Sigmoid colon (tissue), 4 donors: Measurements from ENCODE around the gene SIGLEC12.

Source experiments
- CTCF ChIP-seq, 4 experiments: fragments of 450-650 bp in 3 of 4; fragments of 200-600 bp in 1 of 4; IDR thresholded peaks; one replicate each; pipeline ENCODE4 v1.5.1; 2016 to 2019; ENCODE audit warnings: antibody characterized with exemption in 4 of 4, mild to moderate bottlenecking in 3 of 4, moderate library complexity in 2 of 4
- POLR2A ChIP-seq, 2 donors: fragments of 450-650 bp; IDR thresholded peaks; one replicate each; pipeline ENCODE4 v1.6.1; 2016; ENCODE audit warnings: antibody characterized with exemption in 2 of 2, mild to moderate bottlenecking in 2 of 2, moderate library complexity in 2 of 2
- POLR2AphosphoS5 ChIP-seq, 4 donors: sonication (generic); formaldehyde crosslinking; IDR thresholded peaks; one replicate each; pipeline ENCODE4 v1.6.1; 2017; ENCODE audit warnings: antibody characterized with exemption in 4 of 4

- TF ChIP-seq CTCF (IDR thresholded peaks at IDR 0.05) = no peak
- no peak for TF ChIP-seq POLR2AphosphoS5 (IDR thresholded peaks at IDR 0.05)
- no peak for TF ChIP-seq POLR2A (IDR thresholded peaks at IDR 0.05)
Measured at GRCh38 chr19:51544038-51544437, 42.4 kb upstream of the SIGLEC12 start.
